SH-SY5Y (cell line): ENCODE results near the gene NUP214.

Experiments
- GATA2 ChIP-seq: IDR thresholded peaks from 2 replicates; pipeline ENCODE4 v1.6.1; 2011; ENCODE audit warnings: mild to moderate bottlenecking, low read depth, low read length
- GATA3 ChIP-seq: IDR thresholded peaks from 2 replicates; pipeline ENCODE4 v1.6.1; 2011; ENCODE audit warnings: low read depth, mild to moderate bottlenecking, low read length, moderate library complexity

DNA sequence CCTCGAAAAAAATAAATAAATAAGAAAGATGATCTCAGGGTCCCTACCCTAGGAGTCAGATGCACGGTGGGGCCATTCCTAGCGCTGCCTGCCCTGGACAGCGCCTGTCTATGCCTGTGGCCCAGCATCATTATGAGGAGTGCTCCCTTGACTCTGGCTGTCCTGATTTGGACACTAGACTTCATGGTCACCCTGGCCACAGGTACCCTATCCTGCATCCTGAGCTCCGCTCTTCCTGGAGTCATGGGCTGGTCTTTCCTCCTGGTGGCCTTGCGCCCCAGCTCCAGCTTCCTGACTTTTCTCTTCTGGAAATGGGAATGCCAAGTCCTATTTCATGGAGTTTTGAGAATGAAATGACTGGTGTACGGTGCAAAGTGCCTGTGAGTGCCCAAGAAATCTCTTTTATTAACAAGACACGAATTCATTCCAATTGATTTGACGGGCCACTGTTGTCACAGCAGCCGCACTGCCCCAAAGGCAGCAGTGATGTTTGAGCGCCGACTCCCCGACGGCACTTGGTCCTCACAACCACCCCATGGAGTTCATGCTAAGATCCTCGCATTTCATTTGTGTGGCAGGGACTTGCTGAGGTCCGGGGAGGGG is 29.6 kb upstream of the NUP214 start:
- TF ChIP-seq GATA2 (no peak), GATA3 (no peak)
